IMR-90 (cell line): ENCODE measurements around the gene MAP2K2.

Source experiments
- BHLHE40 ChIP-seq: fragments of 150-350 bp; IDR thresholded peaks from 2 replicates; pipeline ENCODE4 v1.6.1; 2016; ENCODE audit warnings: mild to moderate bottlenecking, low read depth, low read length
- CHD1 ChIP-seq: IDR thresholded peaks from 2 replicates; pipeline ENCODE4 v1.6.1; 2012; ENCODE audit warnings: low read depth, low read length, improper control_type of control experiment
- CTCF ChIP-seq: conservative IDR thresholded peaks from 2 replicates; pipeline ENCODE4 v1.5.1; 2012; ENCODE audit warnings: mild to moderate bottlenecking, low read depth, low read length, improper control_type of control experiment
- MAFK ChIP-seq: IDR thresholded peaks from 2 replicates; pipeline ENCODE4 v1.6.1; 2012; ENCODE audit warnings: low read depth, low read length, improper control_type of control experiment
- MAZ ChIP-seq: IDR thresholded peaks from 2 replicates; pipeline ENCODE4 v1.6.1; 2012; ENCODE audit warnings: low read depth, mild to moderate bottlenecking, low read length, improper control_type of control experiment, moderate library complexity, borderline replicate concordance
- MXI1 ChIP-seq: IDR thresholded peaks from 2 replicates; pipeline ENCODE4 v1.6.1; 2012; ENCODE audit warnings: low read depth, mild to moderate bottlenecking, low read length, moderate library complexity, borderline replicate concordance
- NFE2L2 ChIP-seq: fragments of 150-350 bp; IDR thresholded peaks from 2 replicates; pipeline ENCODE4 v1.6.1; 2016; ENCODE audit warnings: low read depth, mild to moderate bottlenecking, low read length
- POLR2A ChIP-seq: IDR thresholded peaks from 2 replicates; pipeline ENCODE4 v1.6.1; 2012; ENCODE audit warnings: mild to moderate bottlenecking, low read depth, low read length
- RFX5 ChIP-seq: IDR thresholded peaks from 2 replicates; pipeline ENCODE4 v1.8.0; 2012; ENCODE audit warnings: low read depth, mild to moderate bottlenecking, low read length, moderate library complexity
- SMC3 ChIP-seq: fragments of 150-350 bp; IDR thresholded peaks from 2 replicates; pipeline ENCODE4 v1.6.1; 2016; ENCODE audit warnings: low read depth, mild to moderate bottlenecking, antibody characterized with exemption, low read length, moderate library complexity
- USF2 ChIP-seq: fragments of 150-350 bp; IDR thresholded peaks from 2 replicates; pipeline ENCODE4 v1.6.1; 2017; ENCODE audit warnings: mild to moderate bottlenecking, antibody characterized with exemption, low read length, low read depth

- TF ChIP-seq CTCF, result no peak
- TF ChIP-seq MXI1, result no peak
- no peak for TF ChIP-seq POLR2A
- TF ChIP-seq NFE2L2, result no peak
- no peak for TF ChIP-seq MAFK
- no peak for TF ChIP-seq MAZ
- TF ChIP-seq RFX5, result no peak
- TF ChIP-seq USF2, result no peak
- TF ChIP-seq BHLHE40, result no peak
- TF ChIP-seq SMC3, result no peak
- TF ChIP-seq CHD1, result no peak
Observed at GRCh38 chr19:4068047-4068966, 55.6 kb downstream of the MAP2K2 start.
